ENCODE results near the gene GGT7. TPM values are rescaled to one million over a fixed set of nuclear protein-coding genes. Genes with fewer than 3 reads are reported as not detected.

GGT7 gene
- total and polyA plus RNA-seq, 4 donors: 7.5 to 41.3 (median 24.7) TPM

GRCh38 chr20:34848597-34848996, 24.1 kb downstream of the GGT7 start:
- ATAC-seq (ENCODE audit: low FRiP score) (no peak), DNase-seq (no peak)
- H3K27me3 ChIP-seq (ENCODE audit: control insufficient read depth in 1 of 2, insufficient read depth in 2 of 2, low read length in 1 of 2): no peaks in the 10 kb centered on the region
- H3K27ac ChIP-seq (ENCODE audit: low read depth in 1 of 2, low read length in 2 of 2): no peak overlapping the region
- no peak overlapping the region for H3K4me3 ChIP-seq (ENCODE audit: low read length in 2 of 2)
- H3K4me1 ChIP-seq (ENCODE audit: control insufficient read depth in 1 of 2, insufficient read depth in 2 of 2, low read length in 2 of 2): no peaks in the 10 kb centered on the region
- intact Hi-C loops (cut with DNase I): no loop called here
- WGBS, 2 donors: 93 to 97% methylated on average over 5 of the region's 5 CpGs
- H3K36me3 ChIP-seq (ENCODE audit: control insufficient read depth in 1 of 2, insufficient read depth in 2 of 2, low read length in 1 of 2): peaks cover 3% of the 10 kb centered on the region in 2 donors
- H3K9me3 ChIP-seq (ENCODE audit: control insufficient read depth, low read length): no peaks in the 10 kb centered on the region

- Histone ChIP-seq H3K4me3 (ENCODE audit: low read length in 2 of 2) (no peak overlapping the region), H3K27ac (ENCODE audit: low read depth in 1 of 2, low read length in 2 of 2) (no peak overlapping the region), H3K9me3 (ENCODE audit: control insufficient read depth, low read length) (no peaks in the 10 kb centered on the region), H3K4me1 (ENCODE audit: control insufficient read depth in 1 of 2, insufficient read depth in 2 of 2, low read length in 2 of 2) (no peaks in the 10 kb centered on the region), H3K36me3 (ENCODE audit: control insufficient read depth in 1 of 2, insufficient read depth in 2 of 2, low read length in 1 of 2) (peaks cover 2 to 3% of the 10 kb centered on the region in 2 donors), H3K27me3 (ENCODE audit: control insufficient read depth in 1 of 2, insufficient read depth in 2 of 2, low read length in 1 of 2) (no peaks in the 10 kb centered on the region)
- intact Hi-C loops (cut with DNase I): no loop called here
- ATAC-seq (ENCODE audit: low FRiP score): no peak
- DNase-seq: no peak
- WGBS, 2 donors: 92 to 96% methylated on average over 2 of the region's 2 CpGs
These were observed 29.2 kb downstream of the GGT7 start for GRCh38 chr20:34843421-34843820.

GRCh38 chr20:34842143-34842542, 30.5 kb downstream of the GGT7 start:
- Histone ChIP-seq H3K4me3 (ENCODE audit: low read length in 2 of 2) (no peak overlapping the region), H3K36me3 (ENCODE audit: control insufficient read depth in 1 of 2, insufficient read depth in 2 of 2, low read length in 1 of 2) (peaks cover 0 to under 1% of the 10 kb centered on the region in 2 donors), H3K9me3 (ENCODE audit: control insufficient read depth, low read length) (no peaks in the 10 kb centered on the region), H3K27ac (ENCODE audit: low read depth in 1 of 2, low read length in 2 of 2) (no peak overlapping the region), H3K27me3 (ENCODE audit: control insufficient read depth in 1 of 2, insufficient read depth in 2 of 2, low read length in 1 of 2) (no peaks in the 10 kb centered on the region), H3K4me1 (ENCODE audit: control insufficient read depth in 1 of 2, insufficient read depth in 2 of 2, low read length in 2 of 2) (no peaks in the 10 kb centered on the region)
- DNase-seq (no peak), ATAC-seq (ENCODE audit: low FRiP score) (no peak)
- intact Hi-C loops (cut with DNase I): no loop called here
- 64 to 66% methylated on average over 2 of the region's 2 CpGs for WGBS, 2 donors

- H3K4me1 ChIP-seq (ENCODE audit: control insufficient read depth in 1 of 2, insufficient read depth in 2 of 2, low read length in 2 of 2): no peaks in the 10 kb centered on the region
- intact Hi-C loops (cut with DNase I): loop anchor here (10.0 kb wide), 2 partner anchors 260 to 370 kb away; partner anchors contain the start of gene TRPC4AP (in 2 of the 2)
- H3K27me3 ChIP-seq (ENCODE audit: control insufficient read depth in 1 of 2, insufficient read depth in 2 of 2, low read length in 1 of 2): no peaks in the 10 kb centered on the region
- no peak overlapping the region for H3K4me3 ChIP-seq (ENCODE audit: low read length in 2 of 2)
- ATAC-seq (ENCODE audit: low FRiP score): no peak
- WGBS, 2 donors: 33 to 39% methylated on average over 6 of the region's 6 CpGs
- no peaks in the 10 kb centered on the region for H3K9me3 ChIP-seq (ENCODE audit: control insufficient read depth, low read length)
- H3K27ac ChIP-seq (ENCODE audit: low read depth in 1 of 2, low read length in 2 of 2): no peak overlapping the region
- no peaks in the 10 kb centered on the region for H3K36me3 ChIP-seq (ENCODE audit: control insufficient read depth in 1 of 2, insufficient read depth in 2 of 2, low read length in 1 of 2)
- DNase-seq: no peak
These were observed 38.2 kb downstream of the GGT7 start for GRCh38 chr20:34834459-34834893.

- H3K9me3 ChIP-seq (ENCODE audit: control insufficient read depth, low read length): no peaks in the 10 kb centered on the region
- no peak overlapping the region for H3K27ac ChIP-seq (ENCODE audit: low read depth in 1 of 2, low read length in 2 of 2)
- H3K27me3 ChIP-seq (ENCODE audit: control insufficient read depth in 1 of 2, insufficient read depth in 2 of 2, low read length in 1 of 2): no peaks in the 10 kb centered on the region
- H3K4me3 ChIP-seq (ENCODE audit: low read length in 2 of 2): no peak overlapping the region
- no peak for ATAC-seq (ENCODE audit: low FRiP score)
- no peaks in the 10 kb centered on the region for H3K4me1 ChIP-seq (ENCODE audit: control insufficient read depth in 1 of 2, insufficient read depth in 2 of 2, low read length in 2 of 2)
- intact Hi-C loops (cut with DNase I): loop anchor here (10.0 kb wide), 2 partner anchors 263 to 373 kb away; partner anchors contain the start of gene TRPC4AP (in 2 of the 2)
- WGBS, 2 donors: 76 to 78% methylated on average over 5 of the region's 5 CpGs
- no peak for DNase-seq
- H3K36me3 ChIP-seq (ENCODE audit: control insufficient read depth in 1 of 2, insufficient read depth in 2 of 2, low read length in 1 of 2): no peaks in the 10 kb centered on the region
These were observed 40.7 kb downstream of the GGT7 start for GRCh38 chr20:34831936-34832335.

GRCh38 chr20:34829191-34829590, 43.5 kb downstream of the GGT7 start:
- no peak overlapping the region for H3K4me3 ChIP-seq (ENCODE audit: low read length in 2 of 2)
- no peak overlapping the region for H3K27ac ChIP-seq (ENCODE audit: low read depth in 1 of 2, low read length in 2 of 2)
- 72 to 75% methylated on average over 3 of the region's 3 CpGs for WGBS, 2 donors
- ATAC-seq (ENCODE audit: low FRiP score) (no peak), DNase-seq (no peak)
- H3K27me3 ChIP-seq (ENCODE audit: control insufficient read depth in 1 of 2, insufficient read depth in 2 of 2, low read length in 1 of 2): no peaks in the 10 kb centered on the region
- H3K9me3 ChIP-seq (ENCODE audit: control insufficient read depth, low read length): no peaks in the 10 kb centered on the region
- intact Hi-C loops (cut with DNase I): loop anchor here in 1 of 2 donors (10.0 kb wide), 1 partner anchor 376 kb away; no protein-coding TSS in a partner anchor
- no peaks in the 10 kb centered on the region for H3K36me3 ChIP-seq (ENCODE audit: control insufficient read depth in 1 of 2, insufficient read depth in 2 of 2, low read length in 1 of 2)
- no peaks in the 10 kb centered on the region for H3K4me1 ChIP-seq (ENCODE audit: control insufficient read depth in 1 of 2, insufficient read depth in 2 of 2, low read length in 2 of 2)

GRCh38 chr20:34825530-34826362, 46.9 kb downstream of the GGT7 start, which contains the start of gene NCOA6:
NCOA6 (minus strand) TSS chr20:34825651; CDS start chr20:34782355, 43,296 bp downstream.
- H3K27ac ChIP-seq (ENCODE audit: low read depth in 1 of 2, low read length in 2 of 2): peak within 1 kb of the TSS; percentile 44 to 64
- no peaks in the 10 kb centered on the region for H3K9me3 ChIP-seq (ENCODE audit: control insufficient read depth, low read length)
- peaks cover 0 to 3% of the 10 kb centered on the region in 2 donors for H3K4me1 ChIP-seq (ENCODE audit: control insufficient read depth in 1 of 2, insufficient read depth in 2 of 2, low read length in 2 of 2)
- peak; percentile 95 for ATAC-seq (ENCODE audit: low FRiP score)
- 8 to 11% methylated on average over 42 to 52 of the region's 52 CpGs for WGBS, 2 donors
- DNase-seq: peak; percentile 90 to 97
- no peaks in the 10 kb centered on the region for H3K27me3 ChIP-seq (ENCODE audit: control insufficient read depth in 1 of 2, insufficient read depth in 2 of 2, low read length in 1 of 2)
- peak within 1 kb of the TSS; percentile 99 to 100 for H3K4me3 ChIP-seq (ENCODE audit: low read length in 2 of 2)
- H3K36me3 ChIP-seq (ENCODE audit: control insufficient read depth in 1 of 2, insufficient read depth in 2 of 2, low read length in 1 of 2): no peaks in the 10 kb centered on the region
- intact Hi-C loops (cut with DNase I): loop anchor here in 1 of 2 donors (10.0 kb wide), 1 partner anchor 379 kb away; no protein-coding TSS in a partner anchor

GRCh38 chr20:34824806-34825529, 47.7 kb downstream of the GGT7 start:
- peak overlapping the region; percentile 44 to 64 for H3K27ac ChIP-seq (ENCODE audit: low read depth in 1 of 2, low read length in 2 of 2)
- no peaks in the 10 kb centered on the region for H3K27me3 ChIP-seq (ENCODE audit: control insufficient read depth in 1 of 2, insufficient read depth in 2 of 2, low read length in 1 of 2)
- ATAC-seq (ENCODE audit: low FRiP score) (peak; percentile 78), DNase-seq (peak; percentile 69 to 90)
- peaks cover 0 to 3% of the 10 kb centered on the region in 2 donors for H3K4me1 ChIP-seq (ENCODE audit: control insufficient read depth in 1 of 2, insufficient read depth in 2 of 2, low read length in 2 of 2)
- peak overlapping the region; percentile 99 to 100 for H3K4me3 ChIP-seq (ENCODE audit: low read length in 2 of 2)
- 1% methylated on average over 48 to 68 of the region's 68 CpGs for WGBS, 2 donors
- intact Hi-C loops (cut with DNase I): loop anchor here in 1 of 2 donors (10.0 kb wide), 1 partner anchor 380 kb away; no protein-coding TSS in a partner anchor
- H3K36me3 ChIP-seq (ENCODE audit: control insufficient read depth in 1 of 2, insufficient read depth in 2 of 2, low read length in 1 of 2): no peaks in the 10 kb centered on the region
- H3K9me3 ChIP-seq (ENCODE audit: control insufficient read depth, low read length): no peaks in the 10 kb centered on the region

All from aorta (tissue), 5 donors.